Muscle of leg (tissue), 16 donors: ENCODE results near the gene PUS1. TPM values are rescaled to one million over a fixed set of nuclear protein-coding genes. Genes with fewer than 3 reads are reported as not detected.
"Not testable (repeated sequence)": the region's sequence is repeated elsewhere in the genome, so short reads cannot be mapped to it uniquely, and the experiment has no call there.

ENCODE experiments used
- DNase-seq: peaks from one replicate; pipeline ENCODE4 v3.0.0; 2013
- H3K27ac ChIP-seq: one replicate; pipeline ENCODE4 v1.5.1; 2013; ENCODE audit warnings: mild to moderate bottlenecking, low read length, control low read depth
- H3K27me3 ChIP-seq: one replicate; pipeline ENCODE4 v1.6.1; 2013; ENCODE audit warnings: low read length; ENCODE audit not compliant: control insufficient read depth, insufficient read depth
- H3K36me3 ChIP-seq: one replicate; pipeline ENCODE4 v1.6.1; 2013; ENCODE audit warnings: low read length; ENCODE audit not compliant: control insufficient read depth, insufficient read depth
- H3K4me1 ChIP-seq: one replicate; pipeline ENCODE4 v1.6.1; 2013; ENCODE audit warnings: low read length; ENCODE audit not compliant: control insufficient read depth, insufficient read depth
- H3K4me3 ChIP-seq: one replicate; pipeline ENCODE4 v1.5.1; 2013; ENCODE audit warnings: low read length, control low read depth
- H3K9me3 ChIP-seq: replicated peaks from 2 replicates; pipeline ENCODE4 v1.6.1; 2013; ENCODE audit warnings: low read depth, low read length; ENCODE audit not compliant: control insufficient read depth
- WGBS: methylation state at CpG from one replicate; pipeline ENCODE4 v1.1.5; 2013; ENCODE audit warnings: missing lambda C conversion rate; ENCODE audit not compliant: insufficient coverage; 5-methylcytosine and 5-hydroxymethylcytosine counted together
- long read RNA-seq, 11 donors: transcript quantifications; one replicate each; lab custom pipeline, GENCODE V29; 2026
- polyA plus RNA-seq, 8 donors: library from polyadenylated mRNA; unstranded; fragments of 120-200 nt; gene quantifications; one replicate each; pipeline versions ENCODE4 v1.2.1 to v1.2.3, GENCODE V29; 2013; ENCODE audit warnings: inconsistent platforms in 1 of 8, low replicate concordance in 1 of 8; ENCODE audit not compliant: insufficient read length in 8 of 8, insufficient read depth in 1 of 8
- total RNA-seq: library from RNA; stranded (reverse); fragments of 120-200 nt; gene quantifications from one replicate; pipeline ENCODE4 v1.2.4, GENCODE V29; 2013

The PUS1 gene
- total RNA-seq (6.5 TPM), polyA plus RNA-seq (10 to 100 TPM; 10.5 to 18.5 (median 13.3) TPM)
- long read RNA-seq, donor 1, partial matches to known transcripts, result 0 of 2 reads
- long read RNA-seq, donor 1, other reads (novel, unspliced or antisense), result 0 of 2 reads
- long read RNA-seq, donor 2, result 0 reads
- long read RNA-seq, donor 3, partial matches to known transcripts, result 0 of 2 reads
- long read RNA-seq, donor 3, other reads (novel, unspliced or antisense), result 0 of 2 reads
- long read RNA-seq, donor 4, full-length matches to known transcripts, result 2 of 2 reads
- long read RNA-seq, donor 4, partial matches to known transcripts, result 0 of 2 reads
- long read RNA-seq, donor 4, other reads (novel, unspliced or antisense), result 0 of 2 reads
- long read RNA-seq, donor 5, full-length matches to known transcripts, result 4 of 4 reads
- long read RNA-seq, donor 5, partial matches to known transcripts, result 0 of 4 reads
- long read RNA-seq, donor 5, other reads (novel, unspliced or antisense), result 0 of 4 reads
- long read RNA-seq, donor 6, full-length matches to known transcripts, result 2 of 2 reads
- long read RNA-seq, donor 6, partial matches to known transcripts, result 0 of 2 reads
- long read RNA-seq, donor 6, other reads (novel, unspliced or antisense), result 0 of 2 reads
- long read RNA-seq, donor 7, full-length matches to known transcripts, result 1 of 1 reads
- long read RNA-seq, donor 7, partial matches to known transcripts, result 0 of 1 reads
- long read RNA-seq, donor 7, other reads (novel, unspliced or antisense), result 0 of 1 reads
- long read RNA-seq, donor 8, full-length matches to known transcripts, result 4 of 4 reads
- long read RNA-seq, donor 8, partial matches to known transcripts, result 0 of 4 reads
- long read RNA-seq, donor 8, other reads (novel, unspliced or antisense), result 0 of 4 reads
- long read RNA-seq, donor 9, result 0 reads
- long read RNA-seq, donor 10, partial matches to known transcripts, result 0 of 2 reads
- long read RNA-seq, donor 10, other reads (novel, unspliced or antisense), result 0 of 2 reads
- long read RNA-seq, donor 11, full-length matches to known transcripts, result 2 of 2 reads
- long read RNA-seq, donor 11, partial matches to known transcripts, result 0 of 2 reads
- long read RNA-seq, donor 11, other reads (novel, unspliced or antisense), result 0 of 2 reads

- peak within 1 kb of the TSS; percentile 77 for H3K4me3 ChIP-seq
- WGBS, result 1% methylated on average over 63 of the region's 84 CpGs
- no peaks in the 10 kb centered on the region for H3K9me3 ChIP-seq
- peaks cover 23% of the 10 kb centered on the region for H3K36me3 ChIP-seq
- peak; percentile 98 for DNase-seq
- peak within 1 kb of the TSS; percentile 55 for H3K27ac ChIP-seq
- H3K27me3 ChIP-seq, result no peaks in the 10 kb centered on the region
- H3K4me1 ChIP-seq, result peaks cover 19% of the 10 kb centered on the region
Measured at GRCh38 chr12:131928711-131929580, at the start of gene PUS1. TSS of gene PUS1 (plus strand) at chr12:131929276. CDS start at chr12:131929723, 447 bp downstream.

GRCh38 chr12:131882804-131883520, 46.1 kb upstream of the PUS1 start:
- peaks cover 6% of the 10 kb centered on the region for H3K9me3 ChIP-seq
- no peak overlapping the region for H3K4me3 ChIP-seq
- WGBS, result 78% methylated on average over 8 of the region's 16 CpGs
- peaks cover 8% of the 10 kb centered on the region for H3K27me3 ChIP-seq
- no peak for DNase-seq
- H3K27ac ChIP-seq, result no peak overlapping the region
- no peaks in the 10 kb centered on the region for H3K4me1 ChIP-seq
- no peaks in the 10 kb centered on the region for H3K36me3 ChIP-seq

DNA sequence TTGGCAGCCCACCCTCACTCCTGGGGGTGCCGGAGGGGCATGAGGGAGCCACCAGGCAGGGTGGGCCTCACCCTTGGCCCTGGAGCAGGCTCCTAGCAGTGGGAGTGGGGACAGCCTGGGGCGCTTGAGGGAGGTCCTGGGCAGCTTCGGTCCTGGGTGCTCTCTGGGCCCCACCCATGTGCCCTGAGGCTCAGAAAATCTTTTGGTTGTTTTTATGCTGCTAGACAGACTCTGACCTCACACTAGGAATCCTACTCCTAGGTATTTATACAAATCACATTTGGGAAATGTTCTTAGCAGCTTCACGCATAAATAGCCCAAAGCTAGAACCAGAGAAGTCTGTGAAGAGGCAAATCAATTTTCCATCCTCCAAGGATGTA, 45.6 kb upstream of the PUS1 start:
- no peaks in the 10 kb centered on the region for H3K4me1 ChIP-seq

GRCh38 chr12:131885076-131885475, 44.0 kb upstream of the PUS1 start:
- DNase-seq, H3K4me3 ChIP-seq, H3K4me1 ChIP-seq, H3K36me3 ChIP-seq, H3K9me3 ChIP-seq, H3K27ac ChIP-seq: not testable (repeated sequence)
- 82% methylated on average over 4 of the region's 8 CpGs for WGBS
- H3K27me3 ChIP-seq, result peaks cover 11% of the 10 kb centered on the region

More for the DNA sequence above, 45.6 kb upstream of the PUS1 start:
- no peak overlapping the region for H3K27ac ChIP-seq
- no peaks in the 10 kb centered on the region for H3K36me3 ChIP-seq
- DNase-seq, result no peak
- 75% methylated on average over 1 of the region's 4 CpGs for WGBS
- H3K4me3 ChIP-seq, result no peak overlapping the region
- peaks cover 6% of the 10 kb centered on the region for H3K9me3 ChIP-seq
- peaks cover 8% of the 10 kb centered on the region for H3K27me3 ChIP-seq

DNA sequence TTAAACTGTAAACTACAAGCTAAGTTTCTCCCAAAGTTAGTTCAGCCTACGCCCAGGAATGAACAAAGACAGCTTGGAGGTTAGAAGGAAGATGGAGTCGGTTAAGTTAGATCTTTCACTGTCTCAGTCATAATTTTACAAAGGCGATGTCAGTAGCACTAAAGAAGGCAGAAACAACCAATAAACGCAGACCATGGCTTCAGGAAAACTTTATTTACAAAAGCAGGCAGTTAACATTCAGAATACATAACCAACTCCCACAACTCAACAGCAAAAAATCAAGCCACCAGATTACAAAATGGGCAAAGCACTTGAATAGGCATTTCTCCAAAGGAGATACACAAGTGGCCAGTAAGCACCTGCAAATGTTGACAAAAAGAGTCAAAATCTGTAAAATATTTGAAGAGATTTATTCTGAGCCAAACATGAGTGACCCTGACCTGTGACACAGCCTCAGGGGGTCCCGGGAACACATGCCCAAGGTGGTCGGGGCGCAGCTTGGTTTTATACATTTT, 43.5 kb upstream of the PUS1 start:
- H3K9me3 ChIP-seq, result peaks cover 6% of the 10 kb centered on the region
- no peak for DNase-seq
- peaks cover 11% of the 10 kb centered on the region for H3K27me3 ChIP-seq
- H3K4me1 ChIP-seq, result no peaks in the 10 kb centered on the region
- H3K27ac ChIP-seq, result no peak overlapping the region
- H3K36me3 ChIP-seq, result no peaks in the 10 kb centered on the region
- 100% methylated on average over 2 of the region's 7 CpGs for WGBS
- no peak overlapping the region for H3K4me3 ChIP-seq

- H3K27ac ChIP-seq, H3K4me3 ChIP-seq, H3K9me3 ChIP-seq, DNase-seq, H3K27me3 ChIP-seq, H3K36me3 ChIP-seq: not testable (repeated sequence)
- H3K4me1 ChIP-seq, result peaks cover 16% of the 10 kb centered on the region
- WGBS, result no CpG with 5 or more reads among the region's 8 CpGs
Measured at GRCh38 chr12:131891722-131892121, 37.4 kb upstream of the PUS1 start.

GRCh38 chr12:131892711-131893604, 36.1 kb upstream of the PUS1 start:
- peaks cover 7% of the 10 kb centered on the region for H3K27me3 ChIP-seq
- DNase-seq, result no peak
- no peak overlapping the region for H3K4me3 ChIP-seq
- H3K27ac ChIP-seq, result no peak overlapping the region
- H3K36me3 ChIP-seq, result peaks cover 11% of the 10 kb centered on the region
- no peaks in the 10 kb centered on the region for H3K9me3 ChIP-seq
- 61% methylated on average over 25 of the region's 26 CpGs for WGBS
- peaks cover 24% of the 10 kb centered on the region for H3K4me1 ChIP-seq

- H3K27ac ChIP-seq, result no peak overlapping the region
- H3K9me3 ChIP-seq, result no peaks in the 10 kb centered on the region
Measured at GRCh38 chr12:131893605-131894312, 35.3 kb upstream of the PUS1 start.

More at GRCh38 chr12:131893605-131894312, 35.3 kb upstream of the PUS1 start:
- Histone ChIP-seq H3K36me3 (peaks cover 13% of the 10 kb centered on the region), H3K4me1 (peaks cover 24% of the 10 kb centered on the region), H3K4me3 (no peak overlapping the region), H3K27me3 (peaks cover 3% of the 10 kb centered on the region)
- no CpG with 5 or more reads among the region's 19 CpGs for WGBS
- DNase-seq, result no peak
